Gastroesophageal sphincter (tissue), 3 donors: ENCODE measurements around the gene MYL1.

Experiments used
- CTCF ChIP-seq, 4 experiments: fragments of 200-600 bp in 2 of 4; fragments of 450-650 bp in 2 of 4; sonication (generic) in 1 of 4; IDR thresholded peaks; one replicate each; pipeline ENCODE4 v1.5.1; 2017 to 2019; ENCODE audit warnings: antibody characterized with exemption in 4 of 4, mild to moderate bottlenecking in 2 of 4, moderate library complexity in 2 of 4
- EP300 ChIP-seq: sonication (generic); formaldehyde crosslinking; IDR thresholded peaks from one replicate; pipeline ENCODE4 v1.6.1; 2017; ENCODE audit warnings: antibody characterized with exemption, mild to moderate bottlenecking
- POLR2A ChIP-seq, 2 donors: fragments of 450-650 bp; IDR thresholded peaks; one replicate each; pipeline ENCODE4 v1.6.1; 2017; ENCODE audit warnings: antibody characterized with exemption in 2 of 2, mild to moderate bottlenecking in 2 of 2, moderate library complexity in 1 of 2

GRCh38 chr2:210267698-210268097, 47.3 kb downstream of the MYL1 start:
- TF ChIP-seq POLR2A (IDR thresholded peaks at IDR 0.05) (no peak), CTCF (IDR thresholded peaks at IDR 0.05) (no peak), EP300 (no peak)
